Natural killer cell (primary cell): Measurements from ENCODE around the gene SHROOM3. TPM values are rescaled to one million over a fixed set of nuclear protein-coding genes. Genes with fewer than 3 reads are reported as not detected.

Source experiments
- ATAC-seq, 3 donors: fragments of 150-1000 bp in 2 of 3; fragments of 200-7000 bp in 1 of 3; cut with Tn5 transposase; 1 replicate in 1 of 3; 2 replicates in 2 of 3; pipeline ENCODE4 v1.10.0; 2021; ENCODE audit warnings: mild to moderate bottlenecking in 2 of 3, moderate library complexity in 2 of 3
- DNase-seq, 2 donors: peaks; one replicate each; pipeline versions ENCODE4 v3.0.0 to v3.0.0-alpha.2; 2013 to 2021; ENCODE audit warnings: mixed read lengths in 1 of 2
- H3K27ac ChIP-seq: one replicate; pipeline ENCODE4 v1.5.1; 2013; ENCODE audit warnings: mild to moderate bottlenecking, low read length
- H3K27me3 ChIP-seq: one replicate; pipeline ENCODE4 v1.6.1; 2013; ENCODE audit warnings: low read length; ENCODE audit not compliant: control insufficient read depth, insufficient read depth
- H3K36me3 ChIP-seq: one replicate; pipeline ENCODE4 v1.6.1; 2013; ENCODE audit warnings: low read length; ENCODE audit not compliant: control insufficient read depth, insufficient read depth
- H3K4me1 ChIP-seq: one replicate; pipeline ENCODE4 v1.6.1; 2013; ENCODE audit warnings: low read length; ENCODE audit not compliant: control insufficient read depth, insufficient read depth
- H3K4me3 ChIP-seq: one replicate; pipeline ENCODE4 v1.5.1; 2013; ENCODE audit warnings: low read length
- H3K9me3 ChIP-seq: one replicate; pipeline ENCODE4 v1.6.1; 2013; ENCODE audit warnings: low read length; ENCODE audit not compliant: control insufficient read depth, insufficient read depth
- H3K27ac Mint-ChIP-seq, 2 donors: one replicate each; pipeline ENCODE4 v1.8.0; 2022; ENCODE audit warnings: mild to moderate bottlenecking in 2 of 2, mixed read lengths in 2 of 2, moderate library complexity in 1 of 2
- H3K27me3 Mint-ChIP-seq, 2 donors: one replicate each; pipeline ENCODE4 v1.8.0; 2022; ENCODE audit warnings: low read depth in 2 of 2, mixed read lengths in 2 of 2
- H3K36me3 Mint-ChIP-seq: one replicate; pipeline ENCODE4 v1.8.0; 2022; ENCODE audit warnings: mixed read lengths
- H3K4me1 Mint-ChIP-seq, 2 donors: one replicate each; pipeline ENCODE4 v1.8.0; 2022; ENCODE audit warnings: mixed read lengths in 2 of 2
- H3K4me3 Mint-ChIP-seq: one replicate; pipeline ENCODE4 v1.8.0; 2022; ENCODE audit warnings: mild to moderate bottlenecking, moderate library complexity, mixed read lengths
- H3K9me3 Mint-ChIP-seq, 2 donors: one replicate each; pipeline ENCODE4 v1.8.0; 2022; ENCODE audit warnings: mixed read lengths in 2 of 2
- WGBS: methylation state at CpG from one replicate; pipeline ENCODE4 v1.1.7; 2013; ENCODE audit warnings: missing lambda C conversion rate; ENCODE audit not compliant: insufficient coverage; 5-methylcytosine and 5-hydroxymethylcytosine counted together
- intact Hi-C: fragments of 100-400 bp; cut with micrococcal nuclease; formaldehyde crosslinking; loops from one replicate; pipeline ENCODE4 v1.14.2; 2022
- total RNA-seq, 4 donors: library from RNA; stranded (reverse); fragments of 120-200 nt in 1 of 4; gene quantifications; one replicate each; pipeline versions ENCODE4 v1.2.3 to v1.2.4, GENCODE V29; 2013 to 2022
- TF ChIP-seq, protein P1 (sequence below): fragments of 200-600 bp; IDR thresholded peaks from one replicate; pipeline ENCODE4 v1.8.0; 2022; ENCODE audit warnings: antibody characterized with exemption

Gene SHROOM3
- total RNA-seq, 3 donors from 2014 or later (not counting 1 experiment from before 2014, with no cell fraction given), result 0.63 TPM; not detected in 2

- intact Hi-C loops, result no loop called here
- no peaks in the 10 kb centered on the region for H3K9me3 ChIP-seq
- H3K27ac Mint-ChIP-seq, result no peak overlapping the region
- DNase-seq (no peak), ATAC-seq (no peak)
- no peak overlapping the region for H3K4me3 Mint-ChIP-seq
- no peak overlapping the region for H3K4me3 ChIP-seq
- H3K36me3 ChIP-seq, result no peaks in the 10 kb centered on the region
- TF ChIP-seq, protein P1, sequence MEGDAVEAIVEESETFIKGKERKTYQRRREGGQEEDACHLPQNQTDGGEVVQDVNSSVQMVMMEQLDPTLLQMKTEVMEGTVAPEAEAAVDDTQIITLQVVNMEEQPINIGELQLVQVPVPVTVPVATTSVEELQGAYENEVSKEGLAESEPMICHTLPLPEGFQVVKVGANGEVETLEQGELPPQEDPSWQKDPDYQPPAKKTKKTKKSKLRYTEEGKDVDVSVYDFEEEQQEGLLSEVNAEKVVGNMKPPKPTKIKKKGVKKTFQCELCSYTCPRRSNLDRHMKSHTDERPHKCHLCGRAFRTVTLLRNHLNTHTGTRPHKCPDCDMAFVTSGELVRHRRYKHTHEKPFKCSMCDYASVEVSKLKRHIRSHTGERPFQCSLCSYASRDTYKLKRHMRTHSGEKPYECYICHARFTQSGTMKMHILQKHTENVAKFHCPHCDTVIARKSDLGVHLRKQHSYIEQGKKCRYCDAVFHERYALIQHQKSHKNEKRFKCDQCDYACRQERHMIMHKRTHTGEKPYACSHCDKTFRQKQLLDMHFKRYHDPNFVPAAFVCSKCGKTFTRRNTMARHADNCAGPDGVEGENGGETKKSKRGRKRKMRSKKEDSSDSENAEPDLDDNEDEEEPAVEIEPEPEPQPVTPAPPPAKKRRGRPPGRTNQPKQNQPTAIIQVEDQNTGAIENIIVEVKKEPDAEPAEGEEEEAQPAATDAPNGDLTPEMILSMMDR, result no peak
- no peaks in the 10 kb centered on the region for H3K9me3 Mint-ChIP-seq
- H3K4me1 ChIP-seq, result no peaks in the 10 kb centered on the region
- WGBS, result 86% methylated on average over 6 of the region's 8 CpGs
- H3K27ac ChIP-seq, result no peak overlapping the region
- no peaks in the 10 kb centered on the region for H3K27me3 Mint-ChIP-seq
- H3K4me1 Mint-ChIP-seq, result no peaks in the 10 kb centered on the region
- no peaks in the 10 kb centered on the region for H3K36me3 Mint-ChIP-seq
- no peaks in the 10 kb centered on the region for H3K27me3 ChIP-seq
These were observed 116.1 kb downstream of the SHROOM3 start for GRCh38 chr4:76550966-76551780.

GRCh38 chr4:76554630-76555029 lies 119.6 kb downstream of the SHROOM3 start:
- H3K4me1 ChIP-seq, result no peaks in the 10 kb centered on the region
- no peak overlapping the region for H3K27ac ChIP-seq
- DNase-seq, result no peak
- WGBS, result 93% methylated on average over 6 of the region's 10 CpGs
- TF ChIP-seq, protein P1, result no peak
- H3K27ac Mint-ChIP-seq, result no peak overlapping the region
- H3K27me3 Mint-ChIP-seq, result peaks cover 0 to 6% of the 10 kb centered on the region in 2 donors
- no peaks in the 10 kb centered on the region for H3K36me3 Mint-ChIP-seq
- intact Hi-C loops, result no loop called here
- no peaks in the 10 kb centered on the region for H3K36me3 ChIP-seq
- H3K27me3 ChIP-seq, result no peaks in the 10 kb centered on the region
- no peak overlapping the region for H3K4me3 Mint-ChIP-seq
- no peaks in the 10 kb centered on the region for H3K4me1 Mint-ChIP-seq
- ATAC-seq, result no peak
- no peak overlapping the region for H3K4me3 ChIP-seq
- H3K9me3 ChIP-seq, result no peaks in the 10 kb centered on the region
- H3K9me3 Mint-ChIP-seq, result no peaks in the 10 kb centered on the region

- no peak overlapping the region for H3K4me3 Mint-ChIP-seq
- H3K9me3 Mint-ChIP-seq, result no peaks in the 10 kb centered on the region
- no peak overlapping the region for H3K27ac ChIP-seq
- H3K27ac Mint-ChIP-seq, result no peak overlapping the region
- H3K4me1 ChIP-seq, result no peaks in the 10 kb centered on the region
- no peaks in the 10 kb centered on the region for H3K36me3 Mint-ChIP-seq
- H3K27me3 ChIP-seq, result no peaks in the 10 kb centered on the region
- intact Hi-C loops, result no loop called here
- H3K36me3 ChIP-seq, result no peaks in the 10 kb centered on the region
- H3K27me3 Mint-ChIP-seq, result peaks cover 0 to 11% of the 10 kb centered on the region in 2 donors
- 100% methylated on average over 1 of the region's 1 CpG for WGBS
- DNase-seq (no peak), ATAC-seq (no peak)
- H3K4me3 ChIP-seq, result no peak overlapping the region
- TF ChIP-seq, protein P1, result no peak
- H3K4me1 Mint-ChIP-seq, result no peaks in the 10 kb centered on the region
- no peaks in the 10 kb centered on the region for H3K9me3 ChIP-seq
These were observed 121.4 kb downstream of the SHROOM3 start for GRCh38 chr4:76556452-76556851.
